Measurements from ENCODE around the gene UVRAG.

The UVRAG gene

GRCh38 chr11:75784085-75784478, 30.9 kb upstream of the UVRAG start:
- no peak overlapping the region for H3K4me3 ChIP-seq (ENCODE audit: low read depth, low read length)
- TF ChIP-seq CTCF (IDR thresholded peaks at IDR 0.05; ENCODE audit: borderline replicate concordance, insufficient read depth, low read depth, low read length): no peak

- no peak for TF ChIP-seq CTCF (IDR thresholded peaks at IDR 0.05; ENCODE audit: borderline replicate concordance, insufficient read depth, low read depth, low read length)
- H3K4me3 ChIP-seq (ENCODE audit: low read depth, low read length): no peak overlapping the region
Measured at GRCh38 chr11:75784506-75784905, 30.5 kb upstream of the UVRAG start.

GRCh38 chr11:75785187-75785586, 29.8 kb upstream of the UVRAG start:
- no peak for TF ChIP-seq CTCF (IDR thresholded peaks at IDR 0.05; ENCODE audit: borderline replicate concordance, insufficient read depth, low read depth, low read length)
- no peak overlapping the region for H3K4me3 ChIP-seq (ENCODE audit: low read depth, low read length)

GRCh38 chr11:75786101-75786736, 28.8 kb upstream of the UVRAG start:
- no peak overlapping the region for H3K4me3 ChIP-seq (ENCODE audit: low read depth, low read length)
- no peak for TF ChIP-seq CTCF (IDR thresholded peaks at IDR 0.05; ENCODE audit: borderline replicate concordance, insufficient read depth, low read depth, low read length)

GRCh38 chr11:75789521-75789920, 25.5 kb upstream of the UVRAG start:
- no peak for TF ChIP-seq CTCF (IDR thresholded peaks at IDR 0.05; ENCODE audit: borderline replicate concordance, insufficient read depth, low read depth, low read length)
- H3K4me3 ChIP-seq (ENCODE audit: low read depth, low read length): no peak overlapping the region

GRCh38 chr11:75790986-75791385, 24.0 kb upstream of the UVRAG start:
- TF ChIP-seq CTCF (IDR thresholded peaks at IDR 0.05; ENCODE audit: borderline replicate concordance, insufficient read depth, low read depth, low read length): no peak
- H3K4me3 ChIP-seq (ENCODE audit: low read depth, low read length): no peak overlapping the region

GRCh38 chr11:75792127-75792731, 22.8 kb upstream of the UVRAG start:
- H3K4me3 ChIP-seq (ENCODE audit: low read depth, low read length): no peak overlapping the region
- no peak for TF ChIP-seq CTCF (IDR thresholded peaks at IDR 0.05; ENCODE audit: borderline replicate concordance, insufficient read depth, low read depth, low read length)

Data from GM12875 (cell line).